ENCODE results near the gene HIPK2.

DNA sequence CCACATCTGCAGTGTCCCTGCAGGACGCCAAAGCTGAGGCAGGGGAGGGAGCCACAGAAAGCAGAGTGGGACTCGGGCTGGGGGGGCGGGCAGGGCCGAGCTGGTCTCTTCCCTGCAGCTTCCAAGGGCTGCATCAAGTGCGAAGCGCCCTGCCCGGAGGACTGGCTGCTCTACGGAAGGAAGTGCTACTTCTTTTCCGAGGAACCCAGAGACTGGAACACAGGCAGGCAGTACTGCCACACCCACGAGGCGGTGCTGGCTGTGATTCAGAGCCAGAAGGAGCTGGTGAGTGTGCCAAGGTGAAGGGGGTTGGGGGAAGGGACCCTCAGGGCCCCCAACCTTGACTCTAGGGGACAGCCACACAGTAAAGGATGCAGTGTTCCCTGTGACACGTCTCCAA lies 237.6 kb downstream of the HIPK2 start:
- TF ChIP-seq, protein P1, sequence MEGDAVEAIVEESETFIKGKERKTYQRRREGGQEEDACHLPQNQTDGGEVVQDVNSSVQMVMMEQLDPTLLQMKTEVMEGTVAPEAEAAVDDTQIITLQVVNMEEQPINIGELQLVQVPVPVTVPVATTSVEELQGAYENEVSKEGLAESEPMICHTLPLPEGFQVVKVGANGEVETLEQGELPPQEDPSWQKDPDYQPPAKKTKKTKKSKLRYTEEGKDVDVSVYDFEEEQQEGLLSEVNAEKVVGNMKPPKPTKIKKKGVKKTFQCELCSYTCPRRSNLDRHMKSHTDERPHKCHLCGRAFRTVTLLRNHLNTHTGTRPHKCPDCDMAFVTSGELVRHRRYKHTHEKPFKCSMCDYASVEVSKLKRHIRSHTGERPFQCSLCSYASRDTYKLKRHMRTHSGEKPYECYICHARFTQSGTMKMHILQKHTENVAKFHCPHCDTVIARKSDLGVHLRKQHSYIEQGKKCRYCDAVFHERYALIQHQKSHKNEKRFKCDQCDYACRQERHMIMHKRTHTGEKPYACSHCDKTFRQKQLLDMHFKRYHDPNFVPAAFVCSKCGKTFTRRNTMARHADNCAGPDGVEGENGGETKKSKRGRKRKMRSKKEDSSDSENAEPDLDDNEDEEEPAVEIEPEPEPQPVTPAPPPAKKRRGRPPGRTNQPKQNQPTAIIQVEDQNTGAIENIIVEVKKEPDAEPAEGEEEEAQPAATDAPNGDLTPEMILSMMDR (conservative IDR thresholded peaks at IDR 0.05; ENCODE audit: low read depth, low read length), result no peak
- no peak for TF ChIP-seq EZH2 (IDR thresholded peaks at IDR 0.05; ENCODE audit: borderline replicate concordance, low read depth, low read length, poor library complexity, severe bottlenecking)
